ENCODE data around the gene CAPN13. TPM values are rescaled to one million over a fixed set of nuclear protein-coding genes. Genes with fewer than 3 reads are reported as not detected.

The CAPN13 gene
- total RNA-seq, 4 donors from 2014 or later = 0.18 to 5.8 (median 1.8) TPM

GRCh38 chr2:30705711-30706533, 101.3 kb downstream of the CAPN13 start:
- H3K27me3 ChIP-seq = no peaks in the 10 kb centered on the region

GRCh38 chr2:30705056-30705455, 102.2 kb downstream of the CAPN13 start:
- no peak for DNase-seq
- Histone ChIP-seq H3K4me3 (no peak overlapping the region), H3K27ac (peak overlapping the region in 2 of 4 donors; percentile 33 to 51), H3K4me1 (peaks cover 0 to 8% (median 7%) of the 10 kb centered on the region in 3 donors), H3K36me3 (no peaks in the 10 kb centered on the region), H3K27me3 (no peaks in the 10 kb centered on the region), H3K9me3 (peaks cover 0 to 18% (median 12%) of the 10 kb centered on the region in 3 donors)
- WGBS, 2 donors = 77 to 79% methylated on average over 5 of the region's 5 CpGs
- intact Hi-C loops (cut with DNase I) = loop anchor here (5.0 kb wide), 1 partner anchor 498 kb away; no protein-coding TSS in a partner anchor
- TF ChIP-seq POLR2A (IDR thresholded peaks at IDR 0.05) = no peak
- TF ChIP-seq, protein P1, sequence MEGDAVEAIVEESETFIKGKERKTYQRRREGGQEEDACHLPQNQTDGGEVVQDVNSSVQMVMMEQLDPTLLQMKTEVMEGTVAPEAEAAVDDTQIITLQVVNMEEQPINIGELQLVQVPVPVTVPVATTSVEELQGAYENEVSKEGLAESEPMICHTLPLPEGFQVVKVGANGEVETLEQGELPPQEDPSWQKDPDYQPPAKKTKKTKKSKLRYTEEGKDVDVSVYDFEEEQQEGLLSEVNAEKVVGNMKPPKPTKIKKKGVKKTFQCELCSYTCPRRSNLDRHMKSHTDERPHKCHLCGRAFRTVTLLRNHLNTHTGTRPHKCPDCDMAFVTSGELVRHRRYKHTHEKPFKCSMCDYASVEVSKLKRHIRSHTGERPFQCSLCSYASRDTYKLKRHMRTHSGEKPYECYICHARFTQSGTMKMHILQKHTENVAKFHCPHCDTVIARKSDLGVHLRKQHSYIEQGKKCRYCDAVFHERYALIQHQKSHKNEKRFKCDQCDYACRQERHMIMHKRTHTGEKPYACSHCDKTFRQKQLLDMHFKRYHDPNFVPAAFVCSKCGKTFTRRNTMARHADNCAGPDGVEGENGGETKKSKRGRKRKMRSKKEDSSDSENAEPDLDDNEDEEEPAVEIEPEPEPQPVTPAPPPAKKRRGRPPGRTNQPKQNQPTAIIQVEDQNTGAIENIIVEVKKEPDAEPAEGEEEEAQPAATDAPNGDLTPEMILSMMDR (IDR thresholded peaks at IDR 0.05) = no peak

More at GRCh38 chr2:30705711-30706533, 101.3 kb downstream of the CAPN13 start:
- intact Hi-C loops (cut with DNase I) = loop anchor here (5.0 kb wide), 1 partner anchor 499 kb away; no protein-coding TSS in a partner anchor
- H3K36me3 ChIP-seq = no peaks in the 10 kb centered on the region
- peaks cover 0 to 8% (median 7%) of the 10 kb centered on the region in 3 donors for H3K4me1 ChIP-seq
- no peak overlapping the region for H3K4me3 ChIP-seq
- no peak for DNase-seq
- TF ChIP-seq, protein P1 (IDR thresholded peaks at IDR 0.05) = no peak
- TF ChIP-seq POLR2A (IDR thresholded peaks at IDR 0.05) = no peak
- 80 to 85% methylated on average over 7 to 9 of the region's 10 CpGs for WGBS, 2 donors
- H3K27ac ChIP-seq = peak overlapping the region in 2 of 4 donors; percentile 33 to 50
- H3K9me3 ChIP-seq = peaks cover 0 to 18% (median 12%) of the 10 kb centered on the region in 3 donors

DNA sequence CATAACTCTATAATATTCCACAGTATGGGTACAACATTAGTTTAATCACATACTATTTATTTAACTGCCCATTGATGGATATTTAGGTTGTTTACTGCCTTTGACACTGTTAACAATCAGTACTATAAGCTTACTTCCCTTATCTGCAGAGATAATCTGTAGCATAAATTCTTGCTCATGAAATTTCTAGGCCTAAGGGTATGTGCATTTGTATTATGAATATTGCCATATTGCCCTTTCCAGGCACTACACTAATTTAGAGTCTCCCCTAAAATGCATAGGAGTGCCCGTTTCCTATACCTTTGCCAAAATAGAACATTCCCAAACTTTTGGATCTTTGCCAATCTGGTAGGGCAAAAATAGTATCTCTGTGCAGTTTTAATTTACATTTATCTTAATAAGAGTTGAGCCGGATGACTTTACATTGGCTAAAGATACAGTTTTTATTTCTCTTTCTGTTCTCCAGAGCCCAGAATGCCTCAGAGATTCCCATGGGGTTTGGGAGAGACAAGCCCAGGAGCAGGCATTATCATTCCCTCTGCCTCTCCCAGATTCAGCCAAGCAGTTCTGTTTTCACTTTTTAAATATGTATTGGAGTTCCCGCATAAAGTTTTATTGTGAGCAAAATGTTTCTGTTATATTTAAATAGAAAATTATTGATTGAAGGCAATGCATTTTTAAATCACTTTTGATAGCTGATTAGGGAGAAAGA, 102.8 kb downstream of the CAPN13 start:
- Histone ChIP-seq H3K9me3 (peaks cover 0 to 18% (median 12%) of the 10 kb centered on the region in 3 donors), H3K27ac (peak overlapping the region in 1 of 4 donors; percentile 51), H3K27me3 (no peaks in the 10 kb centered on the region), H3K36me3 (no peaks in the 10 kb centered on the region), H3K4me1 (peaks cover 0 to 8% (median 7%) of the 10 kb centered on the region in 3 donors), H3K4me3 (no peak overlapping the region)
- TF ChIP-seq, protein P1 (IDR thresholded peaks at IDR 0.05) = no peak
- no peak for TF ChIP-seq POLR2A (IDR thresholded peaks at IDR 0.05)
- intact Hi-C loops (cut with DNase I) = loop anchor here (5.0 kb wide), 1 partner anchor 497 kb away; no protein-coding TSS in a partner anchor
- DNase-seq = no peak
- 57 to 78% methylated on average over 3 of the region's 3 CpGs for WGBS, 2 donors

- Histone ChIP-seq H3K27me3 (no peaks in the 10 kb centered on the region), H3K4me1 (no peaks in the 10 kb centered on the region), H3K9me3 (peaks cover 0 to 18% (median 12%) of the 10 kb centered on the region in 3 donors), H3K4me3 (no peak overlapping the region), H3K36me3 (no peaks in the 10 kb centered on the region), H3K27ac (no peak overlapping the region)
- intact Hi-C loops (cut with DNase I) = no loop called here
- no peak for DNase-seq
- TF ChIP-seq, protein P1 (IDR thresholded peaks at IDR 0.05) = no peak
- TF ChIP-seq POLR2A (IDR thresholded peaks at IDR 0.05) = no peak
- WGBS, 2 donors = 56 to 81% methylated on average over 1 of the region's 1 CpG
These were observed 104.6 kb downstream of the CAPN13 start for GRCh38 chr2:30702694-30703093.

All from esophagus squamous epithelium (tissue), 5 donors.